SK-N-SH (cell line): ENCODE results near the gene ASB14. TPM values are rescaled to one million over a fixed set of nuclear protein-coding genes. Genes with fewer than 3 reads are reported as not detected.
A peak's percentile ranks its signal among the peaks of the same experiment; 100 is the strongest.

Experiments
- CTCF ChIA-PET: fragments of 300-600, 350-600 bp; formaldehyde crosslinking; extraction: SDS; loops from one replicate; lab custom pipeline; 2021; lab: Yijun Ruan, JAX
- POLR2A ChIA-PET: fragments of 350-600 bp; sonication (Branson Sonifier 250); formaldehyde crosslinking; extraction: SDS; loops from one replicate; lab custom pipeline; 2020; ENCODE audit warnings: antibody characterized with exemption, inconsistent platforms; lab: Yijun Ruan, JAX
- DNase-seq: peaks from one replicate; pipeline ENCODE4 v3.0.0; 2012
- H2AFZ ChIP-seq: fragments of 200-600 bp; sonication (generic); 2 replicates; pipeline ENCODE4 v1.8.1; 2016; ENCODE audit warnings: antibody characterized with exemption, mild to moderate bottlenecking, low read depth
- H3F3A ChIP-seq: fragments of 200-600 bp; sonication (generic); replicated peaks from 2 replicates; pipeline ENCODE3; 2016; ENCODE audit warnings: antibody characterized with exemption, mild to moderate bottlenecking; ENCODE audit not compliant: insufficient read depth
- H3K27ac ChIP-seq, 2 experiments: fragments of 200-500 bp in 1 of 2; fragments of 200-600 bp in 1 of 2; sonication (Bioruptor generic) in 1 of 2; sonication (generic), shearing (Covaris generic) in 1 of 2; 2 replicates each; pipeline versions ENCODE4 v1.5.1 to v1.6.1; 2014 to 2016; ENCODE audit warnings: low read depth in 2 of 2, inconsistent platforms in 1 of 2, low read length in 1 of 2, mild to moderate bottlenecking in 1 of 2, mixed read lengths in 1 of 2
- H3K27me3 ChIP-seq: fragments of 200-600 bp; sonication (generic), shearing (Covaris generic); 2 replicates; pipeline ENCODE4 v1.6.1; 2016; ENCODE audit warnings: mixed run types; ENCODE audit not compliant: insufficient read depth
- H3K36me3 ChIP-seq, 2 experiments: fragments of 200-500 bp in 1 of 2; fragments of 200-600 bp in 1 of 2; sonication (Bioruptor generic) in 1 of 2; sonication (generic) in 1 of 2; replicated peaks in 1 of 2; 2 replicates each; pipeline versions ENCODE3 to v1.5.1; 2014 to 2016; ENCODE audit warnings: low read length in 1 of 2, mild to moderate bottlenecking in 1 of 2; ENCODE audit not compliant: insufficient read depth in 2 of 2, control insufficient read depth in 1 of 2
- H3K4me1 ChIP-seq, 2 experiments: fragments of 200-500 bp in 1 of 2; fragments of 200-600 bp in 1 of 2; sonication (Bioruptor generic) in 1 of 2; sonication (generic), shearing (Covaris generic) in 1 of 2; 2 replicates each; pipeline versions ENCODE4 v1.5.1 to v1.6.1; 2014 to 2016; ENCODE audit warnings: low read depth in 1 of 2, low read length in 1 of 2, mixed run types in 1 of 2; ENCODE audit not compliant: insufficient read depth in 2 of 2, control insufficient read depth in 1 of 2
- H3K4me2 ChIP-seq: fragments of 200-600 bp; sonication (generic), shearing (Covaris generic); 2 replicates; pipeline ENCODE4 v1.6.1; 2017; ENCODE audit warnings: mixed run types
- H3K4me3 ChIP-seq, 2 experiments: fragments of 200-500 bp in 1 of 2; fragments of 200-600 bp in 1 of 2; sonication (Bioruptor generic) in 1 of 2; sonication (generic), shearing (Covaris generic) in 1 of 2; 2 replicates each; pipeline versions ENCODE4 v1.5.1 to v1.8.1; 2014 to 2016; ENCODE audit warnings: low read depth in 2 of 2, inconsistent platforms in 1 of 2, low read length in 1 of 2, mild to moderate bottlenecking in 1 of 2, mixed read lengths in 1 of 2, moderate library complexity in 1 of 2
- H3K79me2 ChIP-seq: fragments of 200-600 bp; sonication (generic); 2 replicates; pipeline ENCODE4 v1.8.1; 2017; ENCODE audit warnings: mild to moderate bottlenecking; ENCODE audit not compliant: insufficient read depth
- H3K9ac ChIP-seq: fragments of 200-600 bp; sonication (generic); 2 replicates; pipeline ENCODE4 v1.6.1; 2017; ENCODE audit warnings: mixed run types
- H3K9me2 ChIP-seq: fragments of 200-600 bp; sonication (generic); 2 replicates; pipeline ENCODE4 v1.6.1; 2017; ENCODE audit warnings: mixed run types
- H3K9me3 ChIP-seq: fragments of 200-600 bp; sonication (generic); 2 replicates; pipeline ENCODE4 v1.6.1; 2017; ENCODE audit warnings: mixed run types, mild to moderate bottlenecking, moderate library complexity
- H4K20me1 ChIP-seq: fragments of 200-600 bp; sonication (generic); 2 replicates; pipeline ENCODE4 v1.6.1; 2017; ENCODE audit warnings: mild to moderate bottlenecking, mixed run types; ENCODE audit not compliant: insufficient read depth
- CHD2 ChIP-seq: fragments of 150-350 bp; IDR thresholded peaks from 2 replicates; pipeline ENCODE4 v1.6.1; 2018; ENCODE audit warnings: low read length; ENCODE audit not compliant: partially characterized antibody
- CTCF ChIP-seq: fragments of 200-600 bp; sonication (generic); IDR thresholded peaks from 2 replicates; pipeline ENCODE4 v1.6.1; 2017; ENCODE audit warnings: antibody characterized with exemption, mild to moderate bottlenecking, moderate library complexity
- ELF1 ChIP-seq: IDR thresholded peaks from 2 replicates; pipeline ENCODE4 v1.4.0; 2012
- EP300 ChIP-seq, 2 experiments: IDR thresholded peaks; 2 replicates each; pipeline versions ENCODE4 v1.4.0 to v1.6.1; 2012; ENCODE audit warnings: borderline replicate concordance in 1 of 2, low read depth in 1 of 2, low read length in 1 of 2
- EZH2phosphoT487 ChIP-seq: fragments of 200-600 bp; sonication (generic); IDR thresholded peaks from 2 replicates; pipeline ENCODE4 v1.6.1; 2017; ENCODE audit warnings: low read depth, mixed run types, mild to moderate bottlenecking, antibody characterized with exemption, moderate library complexity, borderline replicate concordance
- FOXM1 ChIP-seq: IDR thresholded peaks from 2 replicates; pipeline ENCODE4 v1.4.0; 2012; ENCODE audit warnings: low read depth, mild to moderate bottlenecking
- GATA2 ChIP-seq: sonication (generic); formaldehyde crosslinking; IDR thresholded peaks from 2 replicates; pipeline ENCODE4 v1.5.0; 2020; ENCODE audit warnings: mild to moderate bottlenecking, missing genetic modification reagents
- MAX ChIP-seq: IDR thresholded peaks from 2 replicates; pipeline ENCODE4 v1.4.0; 2012; ENCODE audit warnings: low read depth
- MXI1 ChIP-seq: IDR thresholded peaks from 2 replicates; pipeline ENCODE4 v1.6.1; 2012; ENCODE audit warnings: mild to moderate bottlenecking, low read depth, low read length, improper control_type of control experiment
- NFIC ChIP-seq: IDR thresholded peaks from 2 replicates; pipeline ENCODE4 v1.4.0; 2012; ENCODE audit warnings: borderline replicate concordance
- NRF1 ChIP-seq: IDR thresholded peaks from 2 replicates; pipeline ENCODE4 v1.6.1; 2012; ENCODE audit warnings: low read depth, mild to moderate bottlenecking, low read length
- PBX3 ChIP-seq: IDR thresholded peaks from 2 replicates; pipeline ENCODE4; 2012
- POLR2AphosphoS5 ChIP-seq: IDR thresholded peaks from 2 replicates; pipeline ENCODE4 v1.6.1; 2012; ENCODE audit warnings: low read depth, low read length
- RAD21 ChIP-seq: IDR thresholded peaks from 2 replicates; pipeline ENCODE4 v1.6.1; 2012; ENCODE audit warnings: mild to moderate bottlenecking, low read length
- RCOR1 ChIP-seq: fragments of 150-350 bp; IDR thresholded peaks from 2 replicates; pipeline ENCODE4 v1.6.1; 2017; ENCODE audit warnings: antibody characterized with exemption, low read length
- REST ChIP-seq: IDR thresholded peaks from 2 replicates; pipeline ENCODE4 v1.6.1; 2012; ENCODE audit warnings: mild to moderate bottlenecking, low read depth, low read length, moderate library complexity
- RFX5 ChIP-seq: IDR thresholded peaks from 2 replicates; pipeline ENCODE4 v1.6.1; 2012; ENCODE audit warnings: mild to moderate bottlenecking, improper control_type of control experiment, low read length
- USF2 ChIP-seq: fragments of 150-350 bp; IDR thresholded peaks from 2 replicates; pipeline ENCODE4 v1.6.1; 2017; ENCODE audit warnings: antibody characterized with exemption, low read length, low read depth, borderline replicate concordance
- WGBS: methylation state at CpG from one replicate; pipeline ENCODE4 v1.1.6; 2017; ENCODE audit warnings: low lambda C conversion rate; 5-methylcytosine and 5-hydroxymethylcytosine counted together
- polyA plus RNA-seq, 3 experiments: library from polyadenylated mRNA; depleted of rRNA; stranded (reverse); fragments of >200 nt; gene quantifications; 2 replicates each; pipeline ENCODE4 v1.2.3, GENCODE V29; 2012
- TF ChIP-seq, protein P1 (sequence below): fragments of 150-350 bp; IDR thresholded peaks from 2 replicates; pipeline ENCODE4 v1.6.1; 2016; ENCODE audit warnings: mild to moderate bottlenecking, low read depth, low read length

Gene ASB14
- polyA plus RNA-seq, 1 of the 3 experiments (the other 2 are of a cell fraction) = not detected

GRCh38 chr3:57227204-57227929 lies 65.1 kb downstream of the ASB14 start, which contains the start of gene APPL1 (continued):
- TF ChIP-seq PBX3 = peak; percentile 99
- no peak for TF ChIP-seq EP300 (IDR thresholded peaks at IDR 0.05; ENCODE audit: borderline replicate concordance in 1 of 2, low read depth in 1 of 2, low read length in 1 of 2)
- peak; percentile 84 for TF ChIP-seq POLR2AphosphoS5
- TF ChIP-seq NRF1 = peak; percentile 22; the same call in 1 of the 2 replicates
- no peak for TF ChIP-seq NFIC

DNA sequence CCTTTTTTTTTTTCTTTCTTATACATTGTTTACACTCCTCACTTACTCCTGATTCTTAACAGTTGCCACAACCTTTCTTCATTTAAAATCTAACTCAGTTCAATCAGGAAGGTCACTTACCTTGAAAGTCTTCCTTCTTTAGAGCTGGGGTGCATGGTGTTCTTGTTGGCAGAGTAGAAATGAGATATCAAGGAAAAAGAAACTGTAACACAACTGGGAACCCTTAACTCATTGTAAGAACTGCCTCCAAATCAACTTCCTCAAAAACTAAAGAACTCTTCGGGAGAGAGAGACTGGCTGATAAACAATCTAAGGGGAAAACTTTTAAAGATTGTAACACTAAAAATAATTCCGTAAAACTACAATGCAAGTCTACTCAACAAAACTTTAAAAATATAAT lies 66.3 kb downstream of the ASB14 start:
- Histone ChIP-seq H3K9me2 (no peaks in the 10 kb centered on the region), H4K20me1 (peaks cover 20% of the 10 kb centered on the region), H3K36me3 (no peaks in the 10 kb centered on the region), H3K27me3 (no peaks in the 10 kb centered on the region), H3K9ac (no peak overlapping the region), H3K27ac (no peak overlapping the region), H3K9me3 (no peaks in the 10 kb centered on the region), H2AFZ (no peak overlapping the region), H3K4me3 (no peak overlapping the region), H3K4me2 (no peak overlapping the region), H3K4me1 (peaks cover 0 to 12% of the 10 kb centered on the region in 2 experiments; a peak in 2 of 4 replicates), H3F3A (peaks cover 15% of the 10 kb centered on the region), H3K79me2 (peaks cover 34% of the 10 kb centered on the region)
- 91% methylated on average over 2 of the region's 2 CpGs for WGBS
- ChIA-PET CTCF (interaction anchor here (0.7 to 3.0 kb wide), 6 partner anchors 30 to 230 kb away, joined by 3 to 16 read pairs (median 4); no protein-coding TSS in a partner anchor), POLR2A (no interaction called here)
- DNase-seq = no peak
- TF ChIP-seq EZH2phosphoT487 (no peak), USF2 (no peak), RCOR1 (no peak), CTCF (no peak), NFIC (no peak), REST (no peak), RFX5 (no peak), EP300 (IDR thresholded peaks at IDR 0.05; ENCODE audit: borderline replicate concordance in 1 of 2, low read depth in 1 of 2, low read length in 1 of 2) (no peak), NRF1 (no peak), CHD2 (no peak), ELF1 (no peak), MXI1 (no peak), MAX (no peak), RAD21 (no peak), FOXM1 (no peak), GATA2 (CRISPR knock-in tag) (no peak)
- TF ChIP-seq, protein P1, sequence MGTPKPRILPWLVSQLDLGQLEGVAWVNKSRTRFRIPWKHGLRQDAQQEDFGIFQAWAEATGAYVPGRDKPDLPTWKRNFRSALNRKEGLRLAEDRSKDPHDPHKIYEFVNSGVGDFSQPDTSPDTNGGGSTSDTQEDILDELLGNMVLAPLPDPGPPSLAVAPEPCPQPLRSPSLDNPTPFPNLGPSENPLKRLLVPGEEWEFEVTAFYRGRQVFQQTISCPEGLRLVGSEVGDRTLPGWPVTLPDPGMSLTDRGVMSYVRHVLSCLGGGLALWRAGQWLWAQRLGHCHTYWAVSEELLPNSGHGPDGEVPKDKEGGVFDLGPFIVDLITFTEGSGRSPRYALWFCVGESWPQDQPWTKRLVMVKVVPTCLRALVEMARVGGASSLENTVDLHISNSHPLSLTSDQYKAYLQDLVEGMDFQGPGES = no peak
